Endothelial cell (in vitro differentiated cells): ENCODE measurements around the gene RAPH1. TPM values are rescaled to one million over a fixed set of nuclear protein-coding genes. Genes with fewer than 3 reads are reported as not detected.

ENCODE experiments used
- DNase-seq: peaks from one replicate; pipeline ENCODE4 v3.0.0; 2021; ENCODE audit warnings: low spot score
- H3K27ac Mint-ChIP-seq: one replicate; pipeline ENCODE4 v1.8.0; 2021; ENCODE audit warnings: mixed read lengths, inconsistent platforms; ENCODE audit not compliant: unreplicated experiment
- H3K27me3 Mint-ChIP-seq: one replicate; pipeline ENCODE4 v1.8.0; 2021; ENCODE audit warnings: mild to moderate bottlenecking, moderate library complexity, mixed read lengths, inconsistent platforms; ENCODE audit not compliant: unreplicated experiment
- H3K36me3 Mint-ChIP-seq: one replicate; pipeline ENCODE4 v1.8.0; 2021; ENCODE audit warnings: mild to moderate bottlenecking, low read depth, mixed read lengths, inconsistent platforms; ENCODE audit not compliant: unreplicated experiment
- H3K4me1 Mint-ChIP-seq: one replicate; pipeline ENCODE4 v1.8.0; 2021; ENCODE audit warnings: mild to moderate bottlenecking, mixed read lengths, inconsistent platforms; ENCODE audit not compliant: unreplicated experiment
- H3K4me3 Mint-ChIP-seq: one replicate; pipeline ENCODE4 v1.8.0; 2021; ENCODE audit warnings: mild to moderate bottlenecking, mixed read lengths, inconsistent platforms; ENCODE audit not compliant: unreplicated experiment
- H3K9me3 Mint-ChIP-seq: one replicate; pipeline ENCODE4 v1.8.0; 2021; ENCODE audit warnings: mixed read lengths, inconsistent platforms; ENCODE audit not compliant: unreplicated experiment
- total RNA-seq: library from RNA; stranded (reverse); fragmentation: NEBNext Ultra II Directional; extraction: Animal tissue kit (Norgen Biotek cat#: 25700); gene quantifications from one replicate; pipeline ENCODE4 v1.2.1, GENCODE V29; 2021; ENCODE audit not compliant: unreplicated experiment
- TF ChIP-seq, protein P1 (sequence below): fragments of 200-600 bp; sonication (generic); IDR thresholded peaks from one replicate; pipeline ENCODE4 v1.5.0; 2021; ENCODE audit warnings: antibody characterized with exemption; ENCODE audit not compliant: unreplicated experiment

Gene RAPH1
- total RNA-seq, 1 donor from 2014 or later = 74.1 TPM

DNA sequence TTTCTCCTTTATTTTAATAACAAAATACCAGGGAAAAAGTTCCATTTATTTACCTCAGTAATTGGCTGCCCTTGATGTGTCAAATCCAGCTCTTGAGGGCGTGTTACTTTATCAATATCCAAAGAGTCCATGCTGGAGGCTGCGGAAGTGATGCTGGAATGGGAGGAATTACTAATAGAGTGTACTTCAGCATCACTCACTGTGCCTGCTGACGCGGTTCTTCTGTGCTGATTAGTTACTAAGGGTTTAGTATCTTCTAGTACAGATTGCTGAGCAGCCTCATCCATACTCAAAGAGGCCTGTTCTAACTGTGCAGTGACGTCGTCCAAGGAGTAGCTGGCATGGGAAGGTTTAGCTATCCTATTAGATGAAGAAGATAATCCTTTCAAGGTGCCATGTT, 45.6 kb downstream of the RAPH1 start:
- TF ChIP-seq, protein P1, sequence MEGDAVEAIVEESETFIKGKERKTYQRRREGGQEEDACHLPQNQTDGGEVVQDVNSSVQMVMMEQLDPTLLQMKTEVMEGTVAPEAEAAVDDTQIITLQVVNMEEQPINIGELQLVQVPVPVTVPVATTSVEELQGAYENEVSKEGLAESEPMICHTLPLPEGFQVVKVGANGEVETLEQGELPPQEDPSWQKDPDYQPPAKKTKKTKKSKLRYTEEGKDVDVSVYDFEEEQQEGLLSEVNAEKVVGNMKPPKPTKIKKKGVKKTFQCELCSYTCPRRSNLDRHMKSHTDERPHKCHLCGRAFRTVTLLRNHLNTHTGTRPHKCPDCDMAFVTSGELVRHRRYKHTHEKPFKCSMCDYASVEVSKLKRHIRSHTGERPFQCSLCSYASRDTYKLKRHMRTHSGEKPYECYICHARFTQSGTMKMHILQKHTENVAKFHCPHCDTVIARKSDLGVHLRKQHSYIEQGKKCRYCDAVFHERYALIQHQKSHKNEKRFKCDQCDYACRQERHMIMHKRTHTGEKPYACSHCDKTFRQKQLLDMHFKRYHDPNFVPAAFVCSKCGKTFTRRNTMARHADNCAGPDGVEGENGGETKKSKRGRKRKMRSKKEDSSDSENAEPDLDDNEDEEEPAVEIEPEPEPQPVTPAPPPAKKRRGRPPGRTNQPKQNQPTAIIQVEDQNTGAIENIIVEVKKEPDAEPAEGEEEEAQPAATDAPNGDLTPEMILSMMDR = no peak
- no peak overlapping the region for H3K4me3 Mint-ChIP-seq
- H3K27me3 Mint-ChIP-seq = no peaks in the 10 kb centered on the region
- no peaks in the 10 kb centered on the region for H3K4me1 Mint-ChIP-seq
- no peaks in the 10 kb centered on the region for H3K9me3 Mint-ChIP-seq
- DNase-seq = no peak
- peaks cover 9% of the 10 kb centered on the region for H3K36me3 Mint-ChIP-seq
- H3K27ac Mint-ChIP-seq = no peak overlapping the region

DNA sequence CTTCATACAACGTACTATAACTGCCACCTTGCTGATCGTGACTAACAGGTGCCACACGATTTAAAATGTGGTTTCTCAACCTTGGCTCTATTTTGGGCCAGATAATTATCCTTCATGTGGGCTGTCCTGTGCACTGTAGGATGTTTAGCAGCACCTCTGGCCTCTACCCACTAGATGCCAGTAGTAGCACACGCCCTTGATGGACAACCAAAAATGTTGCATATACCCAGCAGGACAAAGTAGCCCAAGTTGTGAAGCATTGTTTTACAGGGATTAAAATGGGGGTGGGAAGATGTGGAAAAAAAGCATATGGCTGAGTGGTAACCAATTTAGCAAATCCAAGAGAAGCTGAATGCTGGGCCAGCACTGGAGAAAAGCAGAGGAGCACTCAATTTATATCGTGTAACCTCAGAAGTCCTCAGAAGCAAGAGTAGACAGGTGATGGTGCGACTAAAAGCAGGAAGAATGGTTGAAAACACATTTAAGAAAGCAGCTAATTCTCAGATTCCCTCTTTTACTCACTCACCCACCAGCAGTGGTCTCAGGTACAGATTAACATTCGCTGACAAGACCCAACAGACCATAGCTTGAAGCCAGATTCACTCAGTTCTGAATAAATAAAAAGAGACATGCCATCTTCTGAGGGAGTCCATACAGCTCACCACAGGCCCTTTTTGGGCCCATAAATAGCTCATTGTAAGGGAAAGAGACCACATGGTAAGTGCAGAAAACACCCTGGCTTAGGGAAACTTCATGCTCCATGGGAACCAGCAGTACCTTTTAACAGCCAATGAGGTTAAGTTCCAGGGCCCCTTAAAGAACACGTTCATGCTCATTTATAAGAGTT, 50.6 kb downstream of the RAPH1 start:
- Mint-ChIP-seq H3K9me3 (no peaks in the 10 kb centered on the region), H3K27ac (no peak overlapping the region), H3K4me1 (peaks cover 3% of the 10 kb centered on the region), H3K27me3 (no peaks in the 10 kb centered on the region), H3K36me3 (peaks cover 15% of the 10 kb centered on the region), H3K4me3 (no peak overlapping the region)
- TF ChIP-seq, protein P1 = no peak
- no peak for DNase-seq

DNA sequence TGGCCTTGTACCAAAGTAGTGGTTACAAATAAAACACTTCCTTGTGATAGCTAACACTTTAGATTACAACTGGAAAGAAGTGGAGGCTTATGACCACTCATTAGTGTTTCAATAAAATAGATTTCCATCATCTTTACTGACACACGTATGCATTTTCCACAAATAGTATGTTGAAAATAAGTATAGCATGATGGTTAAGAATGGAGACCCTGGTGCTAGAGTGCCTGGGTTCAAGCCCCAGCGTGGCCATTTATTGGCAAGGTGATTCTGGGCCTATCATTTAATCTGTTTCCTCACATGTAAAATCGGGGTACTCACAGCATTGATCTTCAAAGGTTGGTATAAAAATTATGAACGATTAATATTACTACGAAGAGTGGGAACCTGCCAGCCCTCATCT, 54.5 kb downstream of the RAPH1 start:
- Mint-ChIP-seq H3K36me3 (peaks cover 10% of the 10 kb centered on the region), H3K4me3 (no peak overlapping the region), H3K9me3 (no peaks in the 10 kb centered on the region), H3K4me1 (peaks cover 3% of the 10 kb centered on the region), H3K27ac (no peak overlapping the region), H3K27me3 (no peaks in the 10 kb centered on the region)
- TF ChIP-seq, protein P1 = no peak
- DNase-seq = no peak

DNA sequence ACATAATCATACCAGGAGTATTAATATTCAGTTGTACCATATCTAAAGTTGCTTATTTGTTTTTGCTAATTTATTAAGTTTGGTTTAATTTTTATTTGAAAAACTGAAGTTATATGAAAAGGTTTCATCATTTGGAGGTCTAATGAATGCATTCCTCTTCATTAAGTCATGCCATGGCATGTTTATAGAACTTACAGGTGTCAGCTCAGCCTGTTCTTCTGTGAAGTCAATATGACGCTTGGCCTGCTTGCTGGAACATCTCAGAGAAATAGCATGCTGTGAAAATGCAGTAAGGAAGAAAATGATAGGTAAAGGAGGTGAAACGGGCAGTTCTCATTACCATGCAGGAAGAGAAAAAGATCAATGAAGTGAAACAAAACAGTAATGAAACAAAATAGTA, 58.2 kb downstream of the RAPH1 start:
- Mint-ChIP-seq H3K4me3 (no peak overlapping the region), H3K9me3 (no peaks in the 10 kb centered on the region), H3K27ac (no peak overlapping the region), H3K4me1 (no peaks in the 10 kb centered on the region), H3K36me3 (peaks cover 4% of the 10 kb centered on the region), H3K27me3 (no peaks in the 10 kb centered on the region)
- DNase-seq = no peak
- TF ChIP-seq, protein P1 = no peak

DNA sequence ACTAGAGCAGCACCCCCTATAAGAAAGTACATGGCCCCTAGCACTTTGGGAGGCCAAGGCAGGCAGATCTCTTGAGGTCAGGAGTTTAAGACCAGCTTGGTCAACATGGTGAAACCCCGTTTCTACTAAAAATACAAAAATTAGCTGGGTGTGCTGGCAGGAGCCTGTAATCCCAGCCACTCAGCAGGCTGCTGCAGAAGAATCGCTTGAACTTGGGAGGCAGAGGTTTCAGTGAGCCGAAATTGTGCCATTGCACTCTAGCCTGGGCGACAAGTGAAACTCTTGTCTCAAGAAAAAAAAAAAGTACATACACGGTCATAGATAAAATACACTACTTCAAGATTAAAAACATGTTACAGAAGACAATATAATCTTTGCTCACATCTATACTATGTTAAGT, 63.8 kb downstream of the RAPH1 start:
- TF ChIP-seq, protein P1 = no peak
- Mint-ChIP-seq H3K9me3 (no peaks in the 10 kb centered on the region), H3K36me3 (peaks cover 5% of the 10 kb centered on the region), H3K27me3 (no peaks in the 10 kb centered on the region), H3K4me1 (no peaks in the 10 kb centered on the region), H3K27ac (no peak overlapping the region), H3K4me3 (no peak overlapping the region)
- no peak for DNase-seq
